Stimulated activated CD4-positive, alpha-beta T cell treated with anti-CD3 and anti-CD28 coated beads, TNF-alpha, amount 100 ng/mL, for 48 hours (primary cell): ENCODE data around the gene PTAR1.

Experiments used
- DNase-seq, 3 donors: peaks; one replicate each; pipeline ENCODE4 v3.0.0-alpha.2; 2020; ENCODE audit warnings: low read depth in 3 of 3

PTAR1 gene

DNA sequence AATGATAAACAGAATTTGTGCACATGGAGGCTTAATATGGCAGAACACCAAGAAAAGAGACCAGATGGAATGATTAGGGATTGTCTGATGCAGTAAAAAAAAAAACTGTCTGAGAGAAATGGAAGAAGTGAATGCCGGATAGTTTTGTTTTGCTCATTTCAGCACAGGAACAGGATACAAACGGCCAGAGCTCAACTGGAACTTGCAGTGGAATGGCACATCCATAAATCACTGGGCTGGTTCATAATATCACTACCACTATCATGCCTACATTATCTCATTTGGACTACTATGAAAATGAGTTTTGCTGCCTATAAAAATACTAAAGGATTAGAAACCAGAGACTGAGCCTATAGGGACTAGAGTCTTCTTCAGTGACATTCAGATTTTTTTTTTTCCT lies 9.7 kb downstream of the PTAR1 start:
- no peak for DNase-seq

DNA sequence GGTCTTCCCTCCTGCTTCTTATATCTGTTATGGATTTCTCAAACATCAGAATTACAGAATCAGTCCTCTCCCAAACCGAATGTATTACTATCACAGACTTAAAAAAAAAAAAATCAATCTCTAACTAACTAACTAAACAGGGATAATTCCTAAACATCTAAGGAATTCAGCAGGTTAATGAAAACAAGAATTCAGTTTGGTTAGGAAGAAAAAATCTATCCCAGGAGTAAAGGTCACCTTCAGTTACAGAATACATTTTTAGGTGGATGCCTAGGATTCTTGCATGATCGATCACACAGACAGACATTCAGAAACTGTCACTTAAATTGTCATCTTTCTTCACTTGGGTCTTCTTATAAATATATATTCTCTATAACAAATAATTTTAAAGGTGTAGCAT lies 11.5 kb downstream of the PTAR1 start:
- DNase-seq: no peak

DNA sequence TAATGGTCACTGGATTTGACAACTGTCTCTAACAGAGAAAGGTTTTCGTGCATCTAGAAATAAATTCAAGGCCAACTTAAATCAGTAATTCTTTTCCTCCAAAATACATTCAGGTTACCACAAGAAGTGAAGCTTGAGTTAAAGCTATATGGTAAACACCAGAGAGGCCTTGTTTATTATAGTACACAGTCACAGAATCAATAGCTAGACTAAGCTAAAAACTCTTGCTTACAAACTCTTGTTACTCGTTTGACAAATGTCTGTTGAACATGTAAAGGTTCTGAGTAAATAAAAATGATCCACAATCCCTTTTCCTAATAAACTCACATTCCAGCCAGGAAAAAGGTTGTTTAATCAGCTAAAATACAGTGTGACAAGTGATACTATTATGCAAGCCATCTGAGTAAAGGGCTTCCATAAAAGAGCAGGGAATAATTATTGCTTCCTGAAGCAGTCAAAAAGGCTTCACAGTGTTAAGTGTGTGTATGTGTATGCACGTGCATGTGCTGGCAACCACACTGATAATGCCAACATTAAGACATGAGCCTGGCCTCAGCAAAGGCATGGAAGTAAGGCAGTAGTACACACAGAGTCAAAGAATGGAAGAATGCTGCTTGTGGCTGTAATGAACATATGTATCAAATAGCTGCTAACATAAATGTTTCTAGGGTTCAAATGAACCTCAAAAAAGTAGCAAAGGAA lies 12.8 kb downstream of the PTAR1 start:
- no peak for DNase-seq

DNA sequence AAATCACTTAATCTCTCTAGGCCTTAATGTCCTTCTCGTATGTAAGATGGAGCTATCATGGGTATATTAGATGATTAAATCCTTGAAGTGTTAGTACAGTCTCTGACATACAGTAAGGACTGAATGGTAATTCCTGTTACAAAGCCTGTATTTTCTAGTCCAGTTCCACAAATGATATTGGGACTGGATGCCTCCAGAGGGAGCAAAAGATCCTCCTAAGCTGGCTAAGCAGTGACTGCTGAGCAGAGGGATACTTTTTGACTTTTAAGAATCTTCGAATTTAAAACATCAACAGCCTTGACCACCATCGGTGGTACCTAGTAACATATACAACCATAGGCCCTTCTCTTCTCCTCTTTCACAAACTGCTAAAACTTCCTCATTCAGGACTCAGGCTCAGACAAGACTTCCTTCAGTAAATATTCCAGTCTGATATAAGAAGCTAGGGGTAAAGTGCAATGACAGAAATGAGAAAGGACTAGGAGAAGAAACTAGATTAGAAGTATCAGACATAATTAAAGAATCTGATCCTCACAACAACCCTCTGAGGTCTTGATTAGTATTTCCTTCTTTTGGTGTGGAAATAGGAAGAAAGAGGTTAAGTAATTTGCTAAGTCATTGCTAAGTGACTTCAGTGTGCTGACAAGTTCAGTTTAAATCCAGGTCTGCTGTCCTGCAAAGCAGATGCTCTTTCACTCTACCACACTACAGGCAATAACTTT lies 13.9 kb downstream of the PTAR1 start:
- no peak for DNase-seq

DNA sequence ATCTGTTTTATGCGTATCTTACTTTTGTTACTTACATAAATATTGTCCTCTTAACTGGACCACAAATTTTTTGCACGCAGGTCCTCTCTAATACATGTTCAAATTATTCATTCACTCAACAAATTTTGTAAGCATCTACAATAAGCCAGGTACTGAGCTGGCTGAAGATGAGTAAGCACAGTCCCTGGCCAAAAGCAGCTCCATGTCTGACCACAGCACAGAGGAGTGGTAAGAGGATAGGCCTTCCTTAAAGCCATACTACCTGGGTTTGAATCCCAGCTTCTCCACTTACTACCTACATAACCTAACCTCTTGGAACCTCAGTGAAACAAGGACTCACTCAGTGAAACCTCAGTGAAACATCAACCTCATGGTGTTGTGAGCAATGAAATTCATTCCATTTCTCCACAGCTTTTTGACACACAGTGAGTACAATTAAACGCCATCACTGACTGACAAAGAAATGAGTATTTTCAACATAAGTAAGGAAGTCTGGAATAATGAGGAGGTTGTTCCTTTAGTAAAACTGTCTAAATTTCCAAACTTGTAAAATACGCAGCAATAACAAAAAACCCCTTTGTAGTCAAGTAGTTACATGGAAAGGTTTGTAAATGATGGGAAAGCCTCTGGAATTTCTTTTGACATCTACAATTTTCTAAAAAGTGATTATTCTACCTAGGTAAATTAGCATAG lies 15.0 kb downstream of the PTAR1 start:
- no peak for DNase-seq

DNA sequence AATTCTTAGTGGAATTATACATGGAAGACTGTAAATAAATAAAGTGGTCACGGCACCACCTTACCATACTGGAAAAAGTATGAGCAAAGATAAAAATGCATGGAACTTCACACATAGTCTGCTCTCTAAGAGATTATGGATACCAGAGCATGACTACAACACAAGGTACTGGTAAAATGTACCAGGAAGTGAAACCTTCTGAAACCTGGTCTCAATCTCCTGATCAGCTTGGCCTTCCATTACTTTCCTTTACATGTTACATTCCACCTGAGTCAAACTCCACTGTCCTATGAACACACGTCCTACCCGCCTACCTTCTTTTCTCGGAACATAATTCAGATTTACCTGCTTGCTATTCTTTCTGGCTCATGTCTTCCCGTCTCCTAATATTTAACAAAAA lies 15.9 kb downstream of the PTAR1 start:
- DNase-seq: no peak

DNA sequence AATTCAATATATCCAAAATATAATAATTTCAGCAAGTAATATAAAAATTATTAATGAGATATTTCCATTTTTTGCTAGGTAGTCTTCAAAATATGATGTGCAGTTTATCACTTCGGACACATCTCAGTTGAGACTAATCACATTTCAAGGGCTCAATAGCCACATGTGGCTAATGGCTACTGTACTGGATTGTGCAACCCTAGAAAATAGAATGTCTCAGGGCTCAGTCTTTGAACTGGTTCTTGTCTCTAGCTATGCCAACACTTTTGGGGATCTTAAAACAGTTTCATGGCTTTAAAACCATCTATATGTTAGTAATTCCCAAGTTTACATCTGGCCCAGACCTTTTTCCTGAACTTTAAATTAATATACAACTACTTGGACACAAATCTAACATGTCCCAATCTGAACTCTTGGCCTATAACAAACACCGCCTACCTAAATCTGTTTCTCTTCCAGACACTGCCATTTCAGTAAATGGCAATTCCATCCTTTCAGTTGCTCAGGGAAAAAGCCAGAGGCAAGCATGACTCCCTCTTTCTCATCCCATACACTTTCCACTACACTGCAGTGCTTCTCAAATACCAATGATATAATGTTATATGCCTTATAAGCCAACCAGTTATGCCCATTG lies 18.8 kb downstream of the PTAR1 start:
- DNase-seq: no peak

DNA sequence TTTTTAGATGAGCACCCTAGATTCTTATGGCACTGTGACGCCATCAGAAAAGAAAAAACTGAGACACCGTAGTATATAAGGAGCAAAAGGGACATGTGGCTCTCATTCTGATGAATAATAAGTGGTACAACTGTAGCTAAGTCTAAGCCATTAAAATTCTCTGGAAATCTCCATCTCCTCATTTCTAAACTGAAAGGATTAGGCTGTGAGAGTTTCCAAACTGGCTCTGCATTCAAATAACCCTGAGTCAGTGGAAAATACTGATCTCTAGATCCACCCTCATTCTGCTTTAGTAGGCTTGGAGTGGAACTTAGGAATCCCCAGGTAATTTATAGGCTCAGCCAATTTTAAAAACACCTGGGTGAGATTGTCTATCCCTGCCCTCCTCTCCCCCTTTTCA lies 28.5 kb downstream of the PTAR1 start:
- DNase-seq: no peak

DNA sequence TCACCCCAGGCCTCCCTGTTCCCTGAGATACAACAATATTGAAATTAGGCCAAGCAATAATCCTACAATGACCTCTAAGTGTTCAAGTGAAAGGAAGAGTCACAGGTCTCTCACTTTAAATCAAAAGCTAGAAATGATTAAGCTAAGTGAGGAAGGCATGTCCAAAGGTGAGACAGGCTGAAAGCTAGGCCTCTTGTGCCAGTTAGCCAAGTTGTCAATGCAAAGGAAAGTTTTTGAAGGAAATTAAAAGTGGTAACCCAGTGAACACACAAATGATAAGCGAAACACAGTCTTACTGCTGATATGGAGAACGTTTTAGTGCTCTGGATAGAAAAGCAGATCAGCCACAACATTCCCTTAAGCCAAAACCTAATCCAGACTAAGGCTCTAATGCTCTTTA lies 39.8 kb downstream of the PTAR1 start:
- DNase-seq: no peak

DNA sequence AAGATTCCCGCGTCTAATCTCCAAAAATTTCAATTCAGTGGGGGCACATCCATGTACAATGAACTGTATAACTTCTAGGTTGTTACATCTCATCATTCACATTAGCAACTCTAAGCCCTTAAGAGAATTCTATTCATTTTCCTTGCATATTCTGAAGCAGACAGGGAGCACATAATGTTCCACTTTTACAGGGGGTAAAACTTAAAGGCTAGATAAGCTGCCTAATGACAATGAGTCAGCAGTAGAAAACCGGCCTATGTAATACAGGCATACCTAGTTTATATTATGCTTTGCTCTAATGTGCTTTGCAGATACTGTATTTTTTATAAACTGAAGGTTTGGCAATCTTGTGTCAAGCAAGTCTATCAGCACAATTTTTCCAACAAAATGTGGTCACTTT lies 40.4 kb downstream of the PTAR1 start:
- DNase-seq: no peak

DNA sequence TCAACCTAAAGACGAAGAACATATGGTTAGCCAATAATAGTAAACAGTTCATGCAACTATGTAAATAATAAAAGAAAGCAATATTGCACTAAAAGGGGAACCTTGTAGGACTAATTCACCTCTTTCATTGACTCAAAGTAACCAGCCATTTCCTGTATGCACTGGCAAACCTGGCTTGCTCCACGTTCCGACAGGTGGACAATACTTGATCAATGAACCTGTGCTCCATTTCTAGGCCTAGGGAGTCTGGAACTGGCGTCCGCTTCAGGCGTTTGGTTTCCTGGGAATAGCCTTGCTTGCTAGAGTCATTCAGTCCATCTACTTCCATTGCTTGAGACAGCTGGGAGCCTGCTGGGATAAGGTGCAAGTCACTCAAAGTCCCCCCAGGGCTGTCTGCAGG lies 41.6 kb downstream of the PTAR1 start:
- DNase-seq: no peak

DNA sequence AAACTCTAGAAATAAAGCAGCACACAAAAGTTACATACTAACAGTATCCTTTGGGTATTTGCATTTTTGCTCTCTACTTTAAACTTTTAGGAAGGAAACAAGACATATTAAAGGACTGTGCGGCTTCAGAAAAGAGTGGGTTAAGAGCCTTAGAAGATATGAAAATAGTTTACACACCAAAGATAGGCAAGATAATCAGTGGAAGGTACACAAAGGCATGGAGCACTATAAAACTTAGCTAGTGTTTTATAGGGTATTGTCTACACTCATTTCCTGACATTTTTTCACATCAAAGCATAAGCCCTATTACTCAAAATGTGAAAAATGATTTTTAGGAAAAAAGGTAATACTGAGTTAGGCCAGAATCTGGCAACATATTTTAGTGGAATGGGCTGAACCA lies 44.0 kb downstream of the PTAR1 start:
- DNase-seq: no peak

DNA sequence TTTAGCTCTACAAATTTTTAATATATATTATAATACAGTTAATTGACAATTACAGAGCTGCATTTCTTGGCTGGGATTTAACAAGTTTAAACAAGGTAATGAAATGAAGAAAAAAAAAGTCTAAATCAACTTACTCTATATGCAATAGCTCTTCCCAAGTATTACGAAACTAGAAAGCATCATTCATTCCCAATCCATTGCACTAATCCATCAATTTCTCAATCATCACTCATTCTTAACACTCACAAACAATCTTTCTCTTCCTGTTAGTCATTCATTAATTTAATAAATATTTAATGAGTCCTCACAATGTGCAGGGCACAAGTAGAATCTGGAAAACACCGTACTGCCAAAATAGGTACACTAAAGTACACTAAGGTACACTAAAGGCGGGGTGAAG lies 44.7 kb downstream of the PTAR1 start:
- DNase-seq: no peak

DNA sequence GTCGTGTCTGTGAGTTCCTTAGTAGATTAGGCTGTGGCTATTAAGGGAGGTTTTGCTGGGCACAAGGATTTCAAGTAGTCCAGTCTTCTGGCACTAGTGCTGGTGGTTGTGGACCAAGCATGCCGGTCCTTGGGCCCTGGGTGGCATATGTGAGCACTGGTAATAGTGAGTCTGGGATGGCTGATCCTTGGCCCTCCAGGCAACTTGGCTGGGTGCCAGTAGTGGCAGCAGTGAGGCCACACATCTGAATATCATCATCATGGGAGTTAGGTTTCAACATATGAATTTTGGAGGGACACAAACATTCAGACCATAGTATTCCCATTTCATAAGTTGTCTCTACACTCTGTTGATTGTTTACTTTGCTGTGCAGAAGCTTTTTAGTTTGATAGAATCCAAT lies 62.3 kb downstream of the PTAR1 start:
- DNase-seq: no peak

DNA sequence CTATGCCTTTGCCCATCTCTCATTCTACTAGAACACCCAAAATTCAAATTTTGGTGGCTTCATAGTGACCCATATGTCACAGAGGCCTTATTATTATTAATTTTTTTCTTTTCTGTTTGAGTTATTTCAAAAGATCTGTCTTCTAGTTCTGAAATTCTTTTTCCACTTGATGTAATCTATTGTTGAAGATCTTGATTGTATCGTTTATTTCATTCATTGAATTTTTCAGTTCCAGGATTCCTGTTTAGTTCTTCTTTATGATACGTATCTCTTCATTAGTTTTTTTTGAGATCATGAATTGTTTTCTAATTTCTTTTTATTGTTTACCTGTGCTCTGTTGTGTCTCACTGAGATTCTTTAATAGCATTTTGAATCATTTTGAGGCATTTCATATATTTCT lies 63.0 kb downstream of the PTAR1 start:
- DNase-seq: no peak

DNA sequence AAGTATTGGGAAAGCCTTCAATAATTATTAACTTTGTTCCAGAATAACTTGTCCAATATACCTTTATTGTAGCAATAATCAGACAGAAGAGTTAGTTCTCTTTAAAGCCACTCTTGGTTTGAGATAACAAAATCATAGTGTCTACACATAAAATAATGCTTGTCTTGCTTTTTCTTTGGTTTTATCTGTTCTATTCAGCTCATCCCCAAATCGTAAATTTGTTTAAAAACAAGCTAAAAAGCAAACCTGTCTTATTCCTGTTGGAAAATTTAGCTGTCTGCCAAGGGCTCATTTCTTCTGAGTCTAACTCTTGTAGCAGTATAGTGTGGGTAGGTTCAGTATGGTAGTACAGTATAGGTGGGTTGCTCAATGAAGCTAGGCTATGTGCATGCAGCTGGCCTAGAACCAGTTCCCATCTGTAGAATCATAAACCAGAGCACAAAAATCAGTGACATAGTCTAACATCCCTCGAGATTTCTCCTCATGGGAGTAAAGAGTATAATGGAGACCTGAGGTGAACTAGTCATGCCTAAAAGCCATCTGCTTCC lies 69.7 kb downstream of the PTAR1 start:
- DNase-seq: no peak

DNA sequence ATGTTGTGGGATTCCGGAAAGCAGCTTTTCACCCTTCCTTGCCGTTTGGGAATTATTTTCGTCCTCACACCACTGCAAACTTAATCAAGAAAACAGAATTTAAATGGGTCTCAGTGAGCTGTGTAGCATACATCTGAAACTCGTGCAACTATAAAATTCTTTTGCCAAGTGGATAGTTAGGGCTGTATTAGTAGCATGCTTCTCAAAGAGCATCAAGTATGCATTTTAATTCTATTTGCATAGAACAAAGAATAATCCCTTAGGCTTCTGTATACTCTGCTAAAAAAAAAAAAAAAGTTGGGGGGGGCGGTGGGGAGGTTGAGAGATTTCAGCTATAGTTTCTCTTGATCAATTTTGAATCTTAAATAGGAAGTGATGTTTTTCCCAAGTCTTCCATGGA lies 75.9 kb downstream of the PTAR1 start:
- no peak for DNase-seq

DNA sequence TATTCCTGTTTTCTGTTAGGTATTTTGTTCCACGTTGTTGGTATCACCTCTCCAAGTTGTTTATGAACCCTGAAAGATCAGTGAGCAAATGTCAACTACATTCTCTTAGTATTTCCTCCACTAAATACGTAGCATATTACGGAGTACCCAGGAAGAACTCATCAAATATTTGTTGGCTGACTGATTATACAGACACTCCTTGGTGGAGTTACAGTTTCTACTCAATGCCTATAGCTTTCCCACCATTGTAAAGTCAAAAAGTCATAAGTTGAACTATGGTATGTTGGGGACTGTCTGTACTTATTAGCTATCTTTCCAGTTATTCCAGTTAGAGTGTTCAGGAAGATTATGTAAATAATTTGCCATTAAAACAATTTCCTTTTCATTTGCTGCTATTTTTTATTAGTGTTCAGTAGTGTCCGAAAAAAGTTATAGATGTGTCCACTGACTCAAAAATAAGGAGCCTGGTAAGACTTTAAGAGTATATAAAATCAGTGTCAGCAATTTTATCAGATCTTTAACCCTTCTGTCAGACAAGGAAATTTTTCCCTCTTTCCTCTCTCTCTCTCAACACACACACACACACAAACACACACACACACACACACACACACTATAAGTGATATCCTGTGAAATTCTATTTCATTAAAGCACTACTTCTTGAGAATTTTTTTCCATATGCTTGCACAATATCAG lies 80.8 kb downstream of the PTAR1 start:
- DNase-seq: no peak

DNA sequence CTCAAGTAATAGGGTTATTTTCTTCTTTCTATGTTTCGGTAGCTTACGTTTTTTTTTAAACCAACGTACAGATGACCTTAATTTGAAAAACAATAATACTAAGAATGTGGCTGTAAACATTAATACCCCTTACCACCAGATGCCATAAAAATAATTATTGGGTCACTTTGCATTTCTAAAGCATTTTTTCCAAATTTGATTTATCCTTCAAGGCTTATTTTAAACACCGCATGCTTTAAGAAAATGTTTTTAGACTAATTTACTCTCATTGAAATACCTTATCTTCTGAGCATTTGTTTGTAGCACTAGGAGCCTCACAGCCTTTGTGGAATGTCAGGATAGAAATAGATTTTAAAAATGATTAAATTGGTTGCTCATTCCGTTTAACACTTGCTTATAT lies 81.9 kb downstream of the PTAR1 start:
- DNase-seq: no peak

DNA sequence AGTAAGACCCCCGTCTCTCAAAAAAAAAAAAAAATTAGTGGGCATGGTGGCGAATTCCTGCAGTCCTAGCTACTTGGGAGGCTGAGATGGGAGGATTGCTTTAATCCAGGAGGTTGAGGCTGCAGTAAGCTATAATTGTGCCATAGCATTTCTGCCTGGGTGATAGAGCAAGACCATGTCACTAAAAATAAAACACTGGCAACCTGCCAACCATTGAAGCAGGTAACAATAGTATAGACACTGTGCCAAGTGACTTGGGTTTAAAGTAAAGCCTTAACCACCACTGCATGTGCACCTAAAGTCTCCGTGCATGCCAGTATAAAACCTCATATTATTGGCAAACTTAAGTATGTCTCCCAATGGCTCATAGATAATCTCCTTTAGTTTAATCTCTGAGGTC lies 84.2 kb downstream of the PTAR1 start:
- no peak for DNase-seq

DNA sequence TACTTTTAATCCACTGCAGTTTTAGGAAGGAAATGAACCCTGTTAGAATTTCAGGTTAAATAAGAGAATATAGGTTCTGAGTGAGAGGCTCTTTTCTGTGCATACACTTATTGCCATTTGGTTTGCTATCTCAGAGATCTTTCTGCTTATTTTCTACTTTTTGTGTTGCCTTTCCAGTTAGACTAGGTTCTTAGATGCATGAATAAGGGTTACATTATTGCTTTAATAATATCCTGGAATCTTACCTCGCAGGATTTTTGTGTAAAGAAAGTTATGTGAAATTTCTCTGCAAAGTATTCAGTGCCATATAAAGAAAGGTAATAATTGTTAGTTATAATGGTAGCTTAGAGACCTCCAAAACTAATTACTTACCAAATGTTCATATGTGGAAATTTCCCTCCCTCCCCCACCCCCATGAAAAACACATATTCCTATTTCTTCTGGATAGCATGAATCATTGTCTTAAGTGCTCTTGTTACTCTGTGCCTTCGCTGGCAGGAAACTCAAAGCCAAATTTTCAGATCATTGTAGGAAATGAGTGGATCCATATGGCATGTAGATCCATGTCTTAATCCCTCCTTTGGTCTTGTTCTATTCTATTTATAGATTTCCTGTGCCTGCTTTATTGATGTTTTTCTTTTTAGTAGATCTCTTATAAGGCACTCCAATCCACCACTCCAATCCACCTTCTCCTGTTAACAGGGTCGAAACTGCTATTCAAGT lies 84.9 kb downstream of the PTAR1 start:
- no peak for DNase-seq
